Suprapubic skin (tissue), 4 donors: ENCODE measurements around the gene PHLDA3. TPM values are rescaled to one million over a fixed set of nuclear protein-coding genes. Genes with fewer than 3 reads are reported as not detected.

Experiments used
- DNase-seq, 2 donors: peaks; one replicate each; pipeline ENCODE4 v3.0.0-alpha.2; 2019; ENCODE audit warnings: low spot score in 2 of 2
- H3K27ac ChIP-seq: fragments of 200-600 bp; sonication (generic); one replicate; pipeline ENCODE4 v1.5.1; 2019
- H3K27me3 ChIP-seq: fragments of 200-600 bp; sonication (generic); one replicate; pipeline ENCODE4 v1.5.1; 2019
- H3K36me3 ChIP-seq: fragments of 200-600 bp; sonication (generic); one replicate; pipeline ENCODE4 v1.5.1; 2019
- H3K4me1 ChIP-seq: fragments of 200-600 bp; sonication (generic); one replicate; pipeline ENCODE4 v1.5.1; 2019
- H3K4me3 ChIP-seq: fragments of 200-600 bp; sonication (generic); one replicate; pipeline ENCODE4 v1.5.1; 2019; ENCODE audit warnings: mild to moderate bottlenecking
- H3K9me3 ChIP-seq: fragments of 200-600 bp; sonication (generic); one replicate; pipeline ENCODE4 v1.5.1; 2019
- EP300 ChIP-seq: sonication (generic); formaldehyde crosslinking; IDR thresholded peaks from one replicate; pipeline ENCODE4 v1.6.1; 2017; ENCODE audit warnings: antibody characterized with exemption
- POLR2A ChIP-seq, 2 donors: fragments of 450-650 bp; IDR thresholded peaks; one replicate each; pipeline ENCODE4 v1.6.1; 2017; ENCODE audit warnings: antibody characterized with exemption in 2 of 2, mild to moderate bottlenecking in 2 of 2, moderate library complexity in 2 of 2
- POLR2AphosphoS5 ChIP-seq, 3 donors: sonication (generic); formaldehyde crosslinking; IDR thresholded peaks; one replicate each; pipeline ENCODE4 v1.6.1; 2017; ENCODE audit warnings: antibody characterized with exemption in 3 of 3
- WGBS: methylation state at CpG from one replicate; pipeline ENCODE4 v1.1.5; 2018; 5-methylcytosine and 5-hydroxymethylcytosine counted together
- total RNA-seq, 4 donors: library from RNA; depleted of rRNA; stranded (reverse); fragments of >200 nt; gene quantifications; one replicate each; pipeline ENCODE4 v1.1.0, GENCODE V29; 2016
- TF ChIP-seq, protein P1 (sequence below), 2 donors: fragments of 200-600 bp in 1 of 2; fragments of 450-650 bp in 1 of 2; sonication (generic) in 1 of 2; IDR thresholded peaks; one replicate each; pipeline ENCODE4 v1.5.1; 2016 to 2019; ENCODE audit warnings: antibody characterized with exemption in 2 of 2, mild to moderate bottlenecking in 1 of 2, moderate library complexity in 1 of 2

The PHLDA3 gene
- total RNA-seq, 4 donors from 2014 or later = 31.5 to 61.1 (median 44.5) TPM

DNA sequence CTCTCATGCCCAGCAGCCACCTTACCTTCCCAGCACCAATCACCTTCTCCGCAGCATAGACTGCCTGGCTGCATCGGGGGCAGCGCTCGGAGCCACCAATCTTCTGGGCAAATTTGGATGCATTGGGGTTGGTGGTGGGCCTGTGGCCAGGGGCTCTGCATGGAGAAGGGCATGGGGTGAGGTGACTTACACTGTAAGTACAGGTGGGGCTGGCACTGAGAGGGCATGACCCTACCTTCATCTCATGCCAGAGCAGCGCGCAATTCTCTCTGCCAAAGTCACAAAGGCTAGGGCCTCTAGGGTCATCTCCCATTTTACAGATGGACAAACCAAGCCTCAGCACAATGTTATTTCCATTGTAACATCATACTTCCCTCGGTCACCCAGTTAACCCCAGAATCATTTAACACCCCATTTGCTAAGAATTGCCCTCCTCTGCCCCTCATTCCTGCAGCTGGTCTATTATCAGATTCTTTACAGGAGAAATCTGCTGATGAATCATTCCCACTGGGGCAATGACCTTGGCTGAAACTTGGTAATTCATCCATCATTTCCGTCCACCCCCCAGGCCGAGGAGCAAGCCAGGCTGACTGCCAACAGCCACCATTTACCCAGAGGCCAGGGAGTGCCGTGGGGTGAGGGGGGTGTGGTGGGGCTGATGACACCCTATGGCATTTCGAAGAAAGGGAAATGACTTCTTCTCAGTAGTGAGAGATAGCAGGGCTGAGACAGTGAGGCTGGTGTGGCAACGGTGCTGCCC is 20.0 kb upstream of the PHLDA3 start:
- no peaks in the 10 kb centered on the region for H3K27me3 ChIP-seq
- no peak for DNase-seq
- TF ChIP-seq POLR2A (IDR thresholded peaks at IDR 0.05) (no peak), EP300 (no peak), POLR2AphosphoS5 (IDR thresholded peaks at IDR 0.05) (no peak)
- TF ChIP-seq, protein P1, sequence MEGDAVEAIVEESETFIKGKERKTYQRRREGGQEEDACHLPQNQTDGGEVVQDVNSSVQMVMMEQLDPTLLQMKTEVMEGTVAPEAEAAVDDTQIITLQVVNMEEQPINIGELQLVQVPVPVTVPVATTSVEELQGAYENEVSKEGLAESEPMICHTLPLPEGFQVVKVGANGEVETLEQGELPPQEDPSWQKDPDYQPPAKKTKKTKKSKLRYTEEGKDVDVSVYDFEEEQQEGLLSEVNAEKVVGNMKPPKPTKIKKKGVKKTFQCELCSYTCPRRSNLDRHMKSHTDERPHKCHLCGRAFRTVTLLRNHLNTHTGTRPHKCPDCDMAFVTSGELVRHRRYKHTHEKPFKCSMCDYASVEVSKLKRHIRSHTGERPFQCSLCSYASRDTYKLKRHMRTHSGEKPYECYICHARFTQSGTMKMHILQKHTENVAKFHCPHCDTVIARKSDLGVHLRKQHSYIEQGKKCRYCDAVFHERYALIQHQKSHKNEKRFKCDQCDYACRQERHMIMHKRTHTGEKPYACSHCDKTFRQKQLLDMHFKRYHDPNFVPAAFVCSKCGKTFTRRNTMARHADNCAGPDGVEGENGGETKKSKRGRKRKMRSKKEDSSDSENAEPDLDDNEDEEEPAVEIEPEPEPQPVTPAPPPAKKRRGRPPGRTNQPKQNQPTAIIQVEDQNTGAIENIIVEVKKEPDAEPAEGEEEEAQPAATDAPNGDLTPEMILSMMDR (IDR thresholded peaks at IDR 0.05) = no peak
- no peak overlapping the region for H3K4me3 ChIP-seq
- H3K4me1 ChIP-seq = peaks cover 59% of the 10 kb centered on the region
- H3K9me3 ChIP-seq = no peaks in the 10 kb centered on the region
- H3K27ac ChIP-seq = peak overlapping the region; percentile 47
- WGBS = 70% methylated on average over 12 of the region's 12 CpGs
- H3K36me3 ChIP-seq = peaks cover 45% of the 10 kb centered on the region

DNA sequence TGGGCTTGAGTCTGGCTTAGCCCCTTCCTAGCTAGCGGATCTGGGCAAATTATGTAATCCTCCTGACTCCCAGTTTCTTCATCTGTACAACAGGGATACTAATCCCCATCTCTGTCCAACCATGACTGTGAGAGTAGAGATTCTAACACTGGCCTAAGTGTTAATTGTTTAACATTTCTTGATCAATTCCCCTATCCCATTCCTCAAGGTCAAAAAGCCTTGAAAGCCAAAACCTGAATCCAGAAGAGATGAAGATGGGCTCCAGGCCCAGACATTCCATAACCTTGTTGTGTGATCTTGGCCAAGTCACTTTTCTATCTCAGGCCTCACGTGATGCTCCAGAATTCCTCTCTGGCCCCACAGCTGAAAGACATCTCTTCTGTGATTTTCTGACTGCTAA is 18.8 kb upstream of the PHLDA3 start:
- Histone ChIP-seq H3K4me3 (no peak overlapping the region), H3K27me3 (no peaks in the 10 kb centered on the region), H3K27ac (no peak overlapping the region), H3K4me1 (peaks cover 47% of the 10 kb centered on the region), H3K9me3 (no peaks in the 10 kb centered on the region), H3K36me3 (peaks cover 52% of the 10 kb centered on the region)
- no peak for DNase-seq
- WGBS = 71% methylated on average over 2 of the region's 2 CpGs
- TF ChIP-seq POLR2AphosphoS5 (IDR thresholded peaks at IDR 0.05) (no peak), POLR2A (IDR thresholded peaks at IDR 0.05) (no peak), EP300 (no peak)
- TF ChIP-seq, protein P1 (IDR thresholded peaks at IDR 0.05) = no peak

DNA sequence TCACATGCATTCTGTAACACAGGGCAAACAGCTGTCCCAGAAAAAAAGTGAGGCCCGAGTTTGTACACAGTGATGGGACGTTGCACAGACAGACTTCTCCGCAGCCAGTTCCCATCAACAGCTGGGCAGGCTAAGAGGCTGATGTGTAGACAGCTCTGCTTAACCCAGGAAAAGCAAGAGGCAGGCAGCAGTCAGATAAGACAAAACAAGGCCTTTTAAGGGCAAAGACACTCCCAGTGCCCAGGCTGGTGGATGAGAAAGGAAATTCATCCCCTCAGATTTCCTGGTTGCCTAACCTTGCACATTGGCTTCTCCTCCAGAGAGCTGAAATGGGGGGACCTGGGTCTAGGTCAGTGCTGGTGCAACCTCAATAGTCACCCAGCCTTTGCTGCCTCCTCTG is 17.2 kb upstream of the PHLDA3 start:
- no peak for DNase-seq
- WGBS = 56% methylated on average over 3 of the region's 3 CpGs
- H3K27me3 ChIP-seq = no peaks in the 10 kb centered on the region
- no peak overlapping the region for H3K27ac ChIP-seq
- H3K9me3 ChIP-seq = no peaks in the 10 kb centered on the region
- no peak overlapping the region for H3K4me3 ChIP-seq
- TF ChIP-seq POLR2A (IDR thresholded peaks at IDR 0.05) = no peak
- TF ChIP-seq, protein P1 (IDR thresholded peaks at IDR 0.05) = no peak
- peaks cover 52% of the 10 kb centered on the region for H3K36me3 ChIP-seq
- peaks cover 47% of the 10 kb centered on the region for H3K4me1 ChIP-seq

DNA sequence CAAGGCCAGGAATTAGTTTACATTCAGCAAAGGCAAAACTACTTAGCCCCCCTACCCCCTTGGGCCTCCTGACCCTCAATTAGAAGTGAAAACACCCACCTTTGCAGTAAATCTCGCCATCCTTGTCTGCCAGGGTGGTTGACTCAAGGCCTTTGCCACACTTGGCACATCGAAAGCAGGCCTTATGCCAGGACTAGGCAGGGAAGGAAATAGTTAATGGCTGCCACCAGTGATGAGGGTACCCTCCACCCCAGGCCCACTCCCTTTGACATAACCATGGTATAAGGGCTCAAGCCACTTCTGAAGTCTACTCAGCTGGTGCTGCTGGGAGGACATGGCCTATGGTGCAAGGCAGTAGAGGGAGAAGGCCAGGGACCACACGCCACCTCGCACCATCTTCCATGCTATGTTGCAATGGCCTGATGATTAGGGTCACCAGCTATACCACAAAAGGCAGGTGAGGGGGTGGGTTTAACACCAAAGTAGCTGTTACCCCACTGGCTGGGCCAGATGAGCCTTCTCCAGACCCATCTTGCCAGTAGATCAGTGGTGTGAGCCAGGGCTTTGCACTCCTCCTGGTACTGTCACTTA is 16.3 kb upstream of the PHLDA3 start:
- no peak for DNase-seq
- no peak overlapping the region for H3K4me3 ChIP-seq
- H3K9me3 ChIP-seq = no peaks in the 10 kb centered on the region
- peaks cover 48% of the 10 kb centered on the region for H3K36me3 ChIP-seq
- H3K27me3 ChIP-seq = no peaks in the 10 kb centered on the region
- H3K4me1 ChIP-seq = peaks cover 47% of the 10 kb centered on the region
- TF ChIP-seq POLR2A (IDR thresholded peaks at IDR 0.05) (no peak), POLR2AphosphoS5 (IDR thresholded peaks at IDR 0.05) (no peak), EP300 (no peak)
- TF ChIP-seq, protein P1 (IDR thresholded peaks at IDR 0.05) = no peak
- no peak overlapping the region for H3K27ac ChIP-seq
- WGBS = 88% methylated on average over 2 of the region's 4 CpGs

DNA sequence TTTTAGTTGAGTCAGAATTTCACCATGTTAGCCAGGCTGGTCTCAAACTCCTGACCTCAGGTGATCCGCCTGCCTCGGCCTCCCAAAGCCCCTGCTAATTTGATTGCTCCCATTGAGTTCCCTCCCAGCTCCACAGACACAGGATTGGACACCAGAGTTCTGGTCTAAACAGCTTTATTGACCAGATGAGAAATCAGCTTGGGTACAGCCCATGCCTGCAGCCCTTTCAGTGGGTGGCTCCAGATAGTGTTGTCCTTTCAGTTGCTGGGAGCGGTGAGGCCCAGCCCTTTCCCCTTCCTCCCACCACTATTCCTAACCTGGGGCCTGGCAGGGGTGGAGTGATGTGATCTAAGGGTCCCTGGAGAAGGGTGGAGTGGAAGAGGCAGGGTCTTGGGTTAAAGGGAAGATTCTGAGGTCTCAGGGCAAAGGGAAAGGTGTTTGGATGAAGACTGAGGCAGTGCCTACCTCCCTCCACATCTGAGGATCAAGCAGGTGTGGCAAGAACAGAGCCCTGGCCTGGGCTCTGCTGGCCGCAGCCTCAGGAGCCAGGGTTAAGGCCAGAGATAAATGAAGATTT is 14.5 kb upstream of the PHLDA3 start:
- TF ChIP-seq, protein P1 (IDR thresholded peaks at IDR 0.05) = no peak
- no peak for TF ChIP-seq POLR2AphosphoS5 (IDR thresholded peaks at IDR 0.05)
- no peak for TF ChIP-seq EP300
- TF ChIP-seq POLR2A (IDR thresholded peaks at IDR 0.05) = no peak
- H3K27ac ChIP-seq = no peak overlapping the region
- no peaks in the 10 kb centered on the region for H3K27me3 ChIP-seq
- H3K4me3 ChIP-seq = no peak overlapping the region
- no peak for DNase-seq
- H3K9me3 ChIP-seq = no peaks in the 10 kb centered on the region
- 89% methylated on average over 4 of the region's 4 CpGs for WGBS
- H3K36me3 ChIP-seq = peaks cover 44% of the 10 kb centered on the region
- peaks cover 47% of the 10 kb centered on the region for H3K4me1 ChIP-seq
